HUES6 (cell line): ENCODE data around the gene TBX1.

Experiments used
- H3K27ac ChIP-seq: 2 replicates; pipeline ENCODE4 v1.7.0; 2013; ENCODE audit warnings: low read depth, mild to moderate bottlenecking, low read length, inconsistent platforms
- H3K27me3 ChIP-seq: 2 replicates; pipeline ENCODE4 v1.6.1; 2013; ENCODE audit warnings: low read length; ENCODE audit not compliant: control insufficient read depth, insufficient read depth
- H3K36me3 ChIP-seq: 2 replicates; pipeline ENCODE4 v1.6.1; 2013; ENCODE audit warnings: low read length; ENCODE audit not compliant: control insufficient read depth, insufficient read depth
- H3K4me1 ChIP-seq: 2 replicates; pipeline ENCODE4 v1.6.1; 2013; ENCODE audit warnings: low read length; ENCODE audit not compliant: control insufficient read depth, insufficient read depth
- H3K4me3 ChIP-seq: 2 replicates; pipeline ENCODE4 v1.5.1; 2013; ENCODE audit warnings: low read depth, low read length
- H3K9ac ChIP-seq: one replicate; pipeline ENCODE4 v1.6.1; 2013; ENCODE audit warnings: mild to moderate bottlenecking, low read length
- H3K9me3 ChIP-seq: 2 replicates; pipeline ENCODE4 v1.6.1; 2013; ENCODE audit warnings: low read depth, low read length; ENCODE audit not compliant: control insufficient read depth, insufficient read depth

Gene TBX1

GRCh38 chr22:19799322-19800190 is 39.0 kb downstream of the TBX1 start:
- Histone ChIP-seq H3K4me3 (no peak overlapping the region), H3K4me1 (peaks cover 6% of the 10 kb centered on the region; the same call in 1 of the 2 replicates), H3K27ac (no peak overlapping the region), H3K27me3 (no peaks in the 10 kb centered on the region), H3K9ac (no peak overlapping the region), H3K9me3 (no peaks in the 10 kb centered on the region), H3K36me3 (no peaks in the 10 kb centered on the region; the same call in 1 of the 2 replicates)

DNA sequence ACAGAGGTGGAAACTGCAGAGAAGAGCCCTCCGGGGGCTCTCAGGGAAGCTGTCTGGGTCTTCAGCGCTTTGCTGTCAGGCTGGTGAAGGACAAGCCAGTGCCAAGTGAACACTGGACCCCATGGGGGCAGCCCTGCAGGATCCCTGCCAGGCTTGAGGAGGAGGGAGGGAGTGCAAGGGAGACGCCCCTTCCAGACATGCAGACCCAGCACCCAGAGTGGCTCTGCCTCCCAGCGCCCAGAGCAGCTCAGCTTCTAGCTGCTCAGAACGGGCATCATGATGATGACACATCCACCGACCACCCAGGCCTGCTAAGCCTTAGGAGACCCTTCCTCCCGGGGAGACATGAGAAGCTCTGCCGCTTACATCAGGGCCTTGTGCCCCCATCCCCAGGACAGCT is 39.7 kb downstream of the TBX1 start:
- Histone ChIP-seq H3K4me3 (no peak overlapping the region), H3K36me3 (no peaks in the 10 kb centered on the region; the same call in 1 of the 2 replicates), H3K4me1 (peaks cover 6% of the 10 kb centered on the region; the same call in 1 of the 2 replicates), H3K9ac (no peak overlapping the region), H3K27ac (no peak overlapping the region), H3K9me3 (no peaks in the 10 kb centered on the region), H3K27me3 (no peaks in the 10 kb centered on the region)

- H3K27me3 ChIP-seq, result no peaks in the 10 kb centered on the region
- no peak overlapping the region for H3K9ac ChIP-seq
- H3K4me1 ChIP-seq, result peaks cover 6% of the 10 kb centered on the region; the same call in 1 of the 2 replicates
- peaks cover under 1% of the 10 kb centered on the region; the same call in 1 of the 2 replicates for H3K36me3 ChIP-seq
- H3K27ac ChIP-seq, result no peak overlapping the region
- no peaks in the 10 kb centered on the region for H3K9me3 ChIP-seq
- no peak overlapping the region for H3K4me3 ChIP-seq
Measured at GRCh38 chr22:19800761-19801244, 40.2 kb downstream of the TBX1 start.

- Histone ChIP-seq H3K27me3 (no peaks in the 10 kb centered on the region), H3K4me1 (peaks cover 8% of the 10 kb centered on the region; the same call in 1 of the 2 replicates), H3K4me3 (no peak overlapping the region), H3K27ac (no peak overlapping the region), H3K36me3 (peaks cover 7% of the 10 kb centered on the region), H3K9me3 (no peaks in the 10 kb centered on the region), H3K9ac (no peak overlapping the region)
Measured at GRCh38 chr22:19801340-19802000, 40.9 kb downstream of the TBX1 start.

DNA sequence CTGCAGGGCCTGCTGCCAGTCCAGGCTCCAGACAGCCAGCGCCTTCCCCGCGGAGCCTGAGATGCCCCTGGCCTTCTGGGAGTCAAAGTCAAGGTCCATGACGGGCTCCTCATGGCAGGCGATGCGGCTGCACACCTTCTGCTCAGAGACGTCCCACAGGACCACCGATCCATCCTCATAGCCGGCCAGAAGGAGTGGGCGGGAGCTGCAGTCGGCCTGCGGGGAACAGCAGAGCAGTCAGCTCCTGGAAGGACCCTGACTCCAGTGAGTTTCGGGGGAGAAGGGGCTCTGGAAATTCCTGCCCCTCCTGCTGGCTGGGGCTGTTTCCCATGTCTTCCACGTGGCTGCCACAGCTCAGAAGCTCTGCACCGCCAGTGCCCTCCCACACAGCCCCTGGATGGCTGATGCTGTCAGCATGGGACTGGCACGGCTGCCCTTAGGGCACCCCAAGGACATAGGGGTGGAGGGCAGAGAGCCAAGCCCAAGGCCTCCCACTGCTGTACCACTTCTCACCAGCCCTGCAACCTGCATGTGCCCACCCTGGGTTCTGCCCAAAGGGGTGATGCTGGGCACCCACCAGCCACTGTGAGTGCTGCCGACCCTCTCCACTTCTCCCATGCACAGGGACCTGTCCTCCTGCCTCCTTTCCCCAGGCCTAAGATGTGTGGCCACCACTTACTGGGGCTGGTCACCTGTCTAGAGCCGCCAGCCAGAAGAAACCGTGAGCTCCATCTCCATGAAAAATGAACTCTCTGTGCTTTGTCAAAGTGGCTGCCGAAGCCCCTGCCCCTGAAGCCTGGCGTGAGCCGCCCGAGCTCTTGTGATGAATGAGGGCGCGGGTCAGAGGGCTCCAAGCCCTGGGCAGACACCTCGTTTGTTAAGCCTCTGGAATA is 41.7 kb downstream of the TBX1 start:
- Histone ChIP-seq H3K9ac (no peak overlapping the region), H3K4me3 (no peak overlapping the region), H3K36me3 (peaks cover 7% of the 10 kb centered on the region), H3K27ac (no peak overlapping the region), H3K27me3 (no peaks in the 10 kb centered on the region), H3K4me1 (peaks cover 12% of the 10 kb centered on the region; the same call in 1 of the 2 replicates), H3K9me3 (no peaks in the 10 kb centered on the region)

DNA sequence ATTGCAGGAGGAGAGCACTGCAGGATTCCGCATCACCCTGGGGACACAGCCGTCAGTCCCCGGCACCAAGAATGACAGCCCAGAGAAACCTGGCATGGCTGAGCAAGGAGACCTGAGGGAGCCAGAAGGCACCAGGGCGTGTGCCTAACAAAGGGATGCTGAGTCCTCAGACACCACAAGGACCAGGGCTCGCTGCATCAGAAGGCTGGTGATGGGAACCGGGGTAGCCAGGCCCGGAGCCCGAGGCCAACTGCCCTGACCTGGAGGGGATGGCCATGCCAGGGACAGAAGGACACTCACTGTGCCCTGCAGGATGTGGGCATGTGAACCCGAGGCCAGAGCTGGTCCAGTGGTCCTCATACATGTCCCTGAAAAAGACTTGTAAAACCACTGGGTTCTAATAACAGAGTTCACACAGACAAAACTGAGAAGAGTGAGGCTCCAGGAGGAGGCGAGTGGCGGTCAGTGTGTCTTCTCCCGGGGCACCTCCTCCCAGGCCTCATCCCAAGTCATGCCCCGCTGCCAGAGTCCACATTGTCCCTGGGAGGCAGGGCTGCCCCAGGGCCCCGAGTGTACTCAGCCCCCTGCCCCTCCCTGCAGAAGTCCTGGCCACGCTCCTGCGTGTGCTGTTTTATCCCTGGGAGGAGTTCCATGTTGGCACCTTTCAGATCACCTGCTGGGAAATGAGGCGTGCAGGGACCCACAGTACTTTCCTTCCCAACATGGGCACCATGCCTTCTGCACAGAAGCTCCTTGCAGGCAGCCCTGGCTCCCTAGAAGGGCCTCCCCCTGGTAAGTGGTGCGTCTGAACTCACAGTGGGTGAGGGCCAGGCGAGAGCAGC is 42.5 kb downstream of the TBX1 start:
- peaks cover 7% of the 10 kb centered on the region for H3K36me3 ChIP-seq
- H3K9me3 ChIP-seq, result no peaks in the 10 kb centered on the region
- no peak overlapping the region for H3K27ac ChIP-seq
- peaks cover 6% of the 10 kb centered on the region; the same call in 1 of the 2 replicates for H3K4me1 ChIP-seq
- no peak overlapping the region for H3K4me3 ChIP-seq
- no peaks in the 10 kb centered on the region for H3K27me3 ChIP-seq
- no peak overlapping the region for H3K9ac ChIP-seq

DNA sequence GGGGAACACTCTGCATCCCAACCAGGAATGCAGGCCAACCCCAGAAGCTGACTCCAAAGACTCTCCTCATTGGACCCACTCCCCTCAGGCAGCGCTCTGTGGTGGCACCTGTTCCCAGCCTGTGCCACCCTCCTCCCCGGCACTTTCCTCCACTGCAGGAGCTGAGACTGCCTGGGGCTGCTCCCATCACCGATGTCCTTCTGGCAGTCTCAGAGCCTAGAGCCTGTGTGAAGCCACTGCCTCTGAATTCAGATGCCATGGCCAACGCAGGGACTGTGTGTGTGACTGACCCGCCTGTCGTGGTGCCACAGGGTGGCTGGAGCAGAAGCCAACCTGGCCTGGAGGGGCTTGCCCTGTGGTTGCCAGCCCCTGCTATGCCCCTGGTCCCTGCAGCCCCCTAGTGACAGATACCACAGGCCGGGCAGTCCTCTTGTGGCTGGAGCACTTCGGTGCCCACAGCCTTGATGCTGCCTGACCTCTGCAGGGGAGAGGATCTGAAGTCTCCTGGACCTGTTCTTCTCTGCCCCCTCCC is 43.2 kb downstream of the TBX1 start:
- no peaks in the 10 kb centered on the region for H3K27me3 ChIP-seq
- no peak overlapping the region for H3K9ac ChIP-seq
- peaks cover 6% of the 10 kb centered on the region; the same call in 1 of the 2 replicates for H3K4me1 ChIP-seq
- no peaks in the 10 kb centered on the region for H3K9me3 ChIP-seq
- no peak overlapping the region for H3K4me3 ChIP-seq
- H3K27ac ChIP-seq, result no peak overlapping the region
- peaks cover 7% of the 10 kb centered on the region for H3K36me3 ChIP-seq

GRCh38 chr22:19805821-19806212 is 45.2 kb downstream of the TBX1 start:
- Histone ChIP-seq H3K27me3 (no peaks in the 10 kb centered on the region), H3K9ac (no peak overlapping the region), H3K9me3 (no peaks in the 10 kb centered on the region), H3K27ac (peak overlapping the region; percentile 51; the same call in 1 of the 2 replicates), H3K4me3 (no peak overlapping the region), H3K36me3 (peaks cover 7% of the 10 kb centered on the region; the same call in 1 of the 2 replicates), H3K4me1 (peaks cover 6% of the 10 kb centered on the region; the same call in 1 of the 2 replicates)

DNA sequence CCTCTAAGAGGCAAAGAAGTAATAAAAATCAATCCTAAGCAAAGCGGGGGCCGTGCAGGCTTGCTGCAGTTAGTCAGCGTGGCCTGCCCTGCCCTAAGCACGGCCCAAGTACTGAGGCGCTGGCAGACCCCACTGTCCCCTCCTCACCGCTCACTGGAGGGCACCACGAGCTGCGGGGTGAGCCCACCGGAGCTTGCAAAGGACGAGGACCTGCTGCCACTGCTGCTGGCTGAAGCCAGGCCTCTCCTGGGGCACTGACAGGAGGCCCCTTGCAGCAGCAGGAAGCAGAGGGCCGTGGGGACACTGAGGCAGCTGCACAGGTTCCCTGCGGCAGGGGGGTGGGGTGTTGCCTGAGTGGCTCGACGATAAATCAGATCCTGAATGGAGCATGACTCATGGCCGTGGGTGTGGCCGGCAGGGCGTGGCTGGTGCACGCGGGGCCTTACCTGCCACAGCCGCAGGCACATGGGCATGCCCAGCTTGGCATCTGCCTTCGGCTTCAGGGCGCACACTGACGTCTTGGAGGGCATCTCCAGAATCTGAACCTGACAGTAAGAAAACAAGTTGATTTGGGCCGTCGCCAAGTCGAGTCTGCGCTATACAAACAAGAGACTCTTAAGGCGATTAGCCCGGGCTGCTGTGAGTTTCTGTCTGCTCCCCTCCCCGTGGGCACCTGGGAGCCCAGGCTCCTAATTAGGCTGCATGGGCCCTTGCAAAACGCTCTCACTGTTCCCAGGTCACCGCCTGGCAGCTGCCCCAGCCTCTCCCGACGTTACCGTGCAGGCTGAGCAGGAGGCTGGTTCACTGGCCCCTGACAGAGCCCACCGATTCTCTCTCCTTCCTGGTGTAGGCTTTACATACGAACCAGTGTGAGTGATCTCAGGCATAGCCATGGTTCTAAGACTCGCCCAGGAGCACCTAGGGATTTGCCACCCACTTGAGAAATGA is 45.9 kb downstream of the TBX1 start:
- no peak overlapping the region for H3K9ac ChIP-seq
- H3K36me3 ChIP-seq, result peaks cover 7% of the 10 kb centered on the region; the same call in 1 of the 2 replicates
- peaks cover 6% of the 10 kb centered on the region; the same call in 1 of the 2 replicates for H3K4me1 ChIP-seq
- no peaks in the 10 kb centered on the region for H3K27me3 ChIP-seq
- H3K4me3 ChIP-seq, result no peak overlapping the region
- peak overlapping the region; percentile 51; the same call in 1 of the 2 replicates for H3K27ac ChIP-seq
- no peaks in the 10 kb centered on the region for H3K9me3 ChIP-seq
